ENCODE results near the gene HSD17B14. TPM values are rescaled to one million over a fixed set of nuclear protein-coding genes. Genes with fewer than 3 reads are reported as not detected.

The HSD17B14 gene
- total and polyA plus RNA-seq, 2 of the 13 experiments (the other 11 are each of a cell fraction or from before 2014, with no cell fraction given): 0.58 to 1.2 TPM

DNA sequence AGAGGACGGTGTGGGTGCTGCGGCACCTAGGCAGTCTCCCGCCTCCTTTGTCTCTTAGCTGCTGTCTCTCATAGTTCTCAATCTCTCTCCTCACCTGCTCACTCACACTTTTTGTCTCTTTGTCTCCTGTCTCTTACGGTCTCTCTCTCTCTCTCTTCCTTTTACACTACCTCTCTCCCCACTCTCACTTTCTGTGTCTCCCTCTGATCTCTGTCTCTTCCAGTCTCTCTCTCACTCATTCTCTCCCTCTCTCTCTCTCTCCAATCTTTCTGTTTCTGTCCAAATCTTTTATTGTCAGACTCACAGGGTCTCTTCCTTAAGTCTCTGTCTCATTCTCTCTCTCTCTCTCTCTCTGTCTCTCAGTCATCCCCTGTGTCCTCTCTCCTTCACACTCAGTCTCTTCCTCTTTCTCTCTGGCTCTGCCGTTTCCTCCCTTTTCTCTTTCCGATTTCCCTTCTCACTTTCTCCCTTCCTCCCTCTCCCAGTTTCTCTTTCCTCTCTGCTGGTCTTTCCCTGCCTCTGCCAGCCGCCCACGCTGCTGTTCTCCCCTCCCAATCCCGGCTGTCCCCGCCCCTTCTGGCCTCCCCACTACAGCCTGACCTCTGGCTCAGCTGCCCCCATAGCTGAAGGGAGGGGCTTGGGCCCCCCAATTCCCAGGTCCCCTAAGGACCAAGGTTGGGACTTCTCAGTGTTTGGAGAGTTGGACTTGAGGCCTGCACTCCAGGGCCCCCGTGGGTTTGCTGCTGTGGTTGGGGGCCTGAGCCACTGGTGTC, 32.0 kb upstream of the HSD17B14 start, which contains the start of gene PLEKHA4 (continued):
- TF ChIP-seq, protein P1, sequence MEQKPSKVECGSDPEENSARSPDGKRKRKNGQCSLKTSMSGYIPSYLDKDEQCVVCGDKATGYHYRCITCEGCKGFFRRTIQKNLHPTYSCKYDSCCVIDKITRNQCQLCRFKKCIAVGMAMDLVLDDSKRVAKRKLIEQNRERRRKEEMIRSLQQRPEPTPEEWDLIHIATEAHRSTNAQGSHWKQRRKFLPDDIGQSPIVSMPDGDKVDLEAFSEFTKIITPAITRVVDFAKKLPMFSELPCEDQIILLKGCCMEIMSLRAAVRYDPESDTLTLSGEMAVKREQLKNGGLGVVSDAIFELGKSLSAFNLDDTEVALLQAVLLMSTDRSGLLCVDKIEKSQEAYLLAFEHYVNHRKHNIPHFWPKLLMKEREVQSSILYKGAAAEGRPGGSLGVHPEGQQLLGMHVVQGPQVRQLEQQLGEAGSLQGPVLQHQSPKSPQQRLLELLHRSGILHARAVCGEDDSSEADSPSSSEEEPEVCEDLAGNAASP (CRISPR knock-in tag; IDR thresholded peaks at IDR 0.05; ENCODE audit: borderline replicate concordance): no peak
- TF ChIP-seq ZNF576 (CRISPR knock-in tag; IDR thresholded peaks at IDR 0.05) (no peak), ESRRA (CRISPR knock-in tag; IDR thresholded peaks at IDR 0.05; ENCODE audit: low read depth) (no peak), KMT2A (CRISPR knock-in tag; IDR thresholded peaks at IDR 0.05) (no peak), ZNF598 (CRISPR knock-in tag; IDR thresholded peaks at IDR 0.05; ENCODE audit: borderline replicate concordance) (no peak), NFATC3 (CRISPR knock-in tag; IDR thresholded peaks at IDR 0.05) (no peak), TARDBP (CRISPR knock-in tag; IDR thresholded peaks at IDR 0.05) (no peak), NR3C1 (CRISPR knock-in tag; IDR thresholded peaks at IDR 0.05) (no peak), NPAS2 (CRISPR knock-in tag; IDR thresholded peaks at IDR 0.05; ENCODE audit: borderline replicate concordance) (no peak), RAD51 (IDR thresholded peaks at IDR 0.05; ENCODE audit: borderline replicate concordance) (no peak), PCBP1 (IDR thresholded peaks at IDR 0.05; ENCODE audit: borderline replicate concordance, low read depth, low read length) (no peak), TFE3 (CRISPR knock-in tag; IDR thresholded peaks at IDR 0.05) (no peak), ZNF577 (CRISPR knock-in tag; IDR thresholded peaks at IDR 0.05; ENCODE audit: borderline replicate concordance, low read depth) (no peak), HNRNPH1 (optimal IDR thresholded peaks at IDR 0.05; ENCODE audit: low read depth, low read length) (no peak), SMAD9 (CRISPR knock-in tag; IDR thresholded peaks at IDR 0.05) (no peak), TAF1 (CRISPR knock-in tag; IDR thresholded peaks at IDR 0.05) (peak; percentile 44; the same call in 1 of the 2 replicates), SNRNP70 (IDR thresholded peaks at IDR 0.05; ENCODE audit: low read depth, low read length) (no peak), RXRA (CRISPR knock-in tag; IDR thresholded peaks at IDR 0.05) (no peak), FOXK2 (IDR thresholded peaks at IDR 0.05) (no peak; the same call in 1 of the 2 replicates)
- TF ChIP-seq, protein P2, sequence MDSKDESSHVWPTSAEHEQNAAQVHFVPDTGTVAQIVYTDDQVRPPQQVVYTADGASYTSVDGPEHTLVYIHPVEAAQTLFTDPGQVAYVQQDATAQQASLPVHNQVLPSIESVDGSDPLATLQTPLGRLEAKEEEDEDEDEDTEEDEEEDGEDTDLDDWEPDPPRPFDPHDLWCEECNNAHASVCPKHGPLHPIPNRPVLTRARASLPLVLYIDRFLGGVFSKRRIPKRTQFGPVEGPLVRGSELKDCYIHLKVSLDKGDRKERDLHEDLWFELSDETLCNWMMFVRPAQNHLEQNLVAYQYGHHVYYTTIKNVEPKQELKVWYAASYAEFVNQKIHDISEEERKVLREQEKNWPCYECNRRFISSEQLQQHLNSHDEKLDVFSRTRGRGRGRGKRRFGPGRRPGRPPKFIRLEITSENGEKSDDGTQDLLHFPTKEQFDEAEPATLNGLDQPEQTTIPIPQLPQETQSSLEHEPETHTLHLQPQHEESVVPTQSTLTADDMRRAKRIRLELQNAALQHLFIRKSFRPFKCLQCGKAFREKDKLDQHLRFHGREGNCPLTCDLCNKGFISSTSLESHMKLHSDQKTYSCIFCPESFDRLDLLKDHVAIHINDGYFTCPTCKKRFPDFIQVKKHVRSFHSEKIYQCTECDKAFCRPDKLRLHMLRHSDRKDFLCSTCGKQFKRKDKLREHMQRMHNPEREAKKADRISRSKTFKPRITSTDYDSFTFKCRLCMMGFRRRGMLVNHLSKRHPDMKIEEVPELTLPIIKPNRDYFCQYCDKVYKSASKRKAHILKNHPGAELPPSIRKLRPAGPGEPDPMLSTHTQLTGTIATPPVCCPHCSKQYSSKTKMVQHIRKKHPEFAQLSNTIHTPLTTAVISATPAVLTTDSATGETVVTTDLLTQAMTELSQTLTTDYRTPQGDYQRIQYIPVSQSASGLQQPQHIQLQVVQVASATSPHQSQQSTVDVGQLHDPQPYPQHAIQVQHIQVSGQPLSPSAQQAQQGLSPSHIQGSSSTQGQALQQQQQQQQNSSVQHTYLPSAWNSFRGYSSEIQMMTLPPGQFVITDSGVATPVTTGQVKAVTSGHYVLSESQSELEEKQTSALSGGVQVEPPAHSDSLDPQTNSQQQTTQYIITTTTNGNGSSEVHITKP (CRISPR knock-in tag; IDR thresholded peaks at IDR 0.05; ENCODE audit: low read depth): no peak
- TF ChIP-seq, protein P3, sequence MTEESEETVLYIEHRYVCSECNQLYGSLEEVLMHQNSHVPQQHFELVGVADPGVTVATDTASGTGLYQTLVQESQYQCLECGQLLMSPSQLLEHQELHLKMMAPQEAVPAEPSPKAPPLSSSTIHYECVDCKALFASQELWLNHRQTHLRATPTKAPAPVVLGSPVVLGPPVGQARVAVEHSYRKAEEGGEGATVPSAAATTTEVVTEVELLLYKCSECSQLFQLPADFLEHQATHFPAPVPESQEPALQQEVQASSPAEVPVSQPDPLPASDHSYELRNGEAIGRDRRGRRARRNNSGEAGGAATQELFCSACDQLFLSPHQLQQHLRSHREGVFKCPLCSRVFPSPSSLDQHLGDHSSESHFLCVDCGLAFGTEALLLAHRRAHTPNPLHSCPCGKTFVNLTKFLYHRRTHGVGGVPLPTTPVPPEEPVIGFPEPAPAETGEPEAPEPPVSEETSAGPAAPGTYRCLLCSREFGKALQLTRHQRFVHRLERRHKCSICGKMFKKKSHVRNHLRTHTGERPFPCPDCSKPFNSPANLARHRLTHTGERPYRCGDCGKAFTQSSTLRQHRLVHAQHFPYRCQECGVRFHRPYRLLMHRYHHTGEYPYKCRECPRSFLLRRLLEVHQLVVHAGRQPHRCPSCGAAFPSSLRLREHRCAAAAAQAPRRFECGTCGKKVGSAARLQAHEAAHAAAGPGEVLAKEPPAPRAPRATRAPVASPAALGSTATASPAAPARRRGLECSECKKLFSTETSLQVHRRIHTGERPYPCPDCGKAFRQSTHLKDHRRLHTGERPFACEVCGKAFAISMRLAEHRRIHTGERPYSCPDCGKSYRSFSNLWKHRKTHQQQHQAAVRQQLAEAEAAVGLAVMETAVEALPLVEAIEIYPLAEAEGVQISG (CRISPR knock-in tag; IDR thresholded peaks at IDR 0.05): no peak

Data from HepG2 (cell line).